Fibroblast of lung (primary cell): ENCODE data around the gene ADCYAP1R1. TPM values are rescaled to one million over a fixed set of nuclear protein-coding genes. Genes with fewer than 3 reads are reported as not detected.

Source experiments
- DNase-seq, 2 donors: peaks; one replicate each; pipeline versions ENCODE4 v3.0.0 to v3.0.0-alpha.2; 2010; ENCODE audit warnings: low read depth in 2 of 2
- H2AFZ ChIP-seq: 2 replicates; pipeline ENCODE4 v1.5.1; 2012; ENCODE audit warnings: low read length, control low read depth, inconsistent platforms
- H3K27ac ChIP-seq: 2 replicates; pipeline ENCODE4 v1.5.1; 2011; ENCODE audit warnings: low read length, control low read depth; ENCODE audit not compliant: insufficient read depth
- H3K27me3 ChIP-seq: 2 replicates; pipeline ENCODE4 v1.5.1; 2011; ENCODE audit warnings: mild to moderate bottlenecking, low read length; ENCODE audit not compliant: control insufficient read depth, insufficient read depth
- H3K36me3 ChIP-seq: 2 replicates; pipeline ENCODE4 v1.5.1; 2011; ENCODE audit warnings: low read length; ENCODE audit not compliant: control insufficient read depth, insufficient read depth
- H3K4me1 ChIP-seq: 2 replicates; pipeline ENCODE4 v1.5.1; 2011; ENCODE audit warnings: low read length; ENCODE audit not compliant: control insufficient read depth, insufficient read depth; ENCODE audit errors: extremely low read depth
- H3K4me2 ChIP-seq: 2 replicates; pipeline ENCODE4 v1.5.1; 2011; ENCODE audit warnings: low read length, control low read depth; ENCODE audit not compliant: insufficient read depth; ENCODE audit errors: extremely low read depth
- H3K4me3 ChIP-seq, 4 experiments: fragments of 200-600 bp in 1 of 4; sonication (generic) in 1 of 4; replicated peaks in 1 of 4; 2 replicates each; pipeline ENCODE4 v1.5.1; 2011 to 2016; ENCODE audit warnings: low read length in 4 of 4, low read depth in 3 of 4, mild to moderate bottlenecking in 3 of 4, control low read depth in 2 of 4, inconsistent platforms in 1 of 4, mixed read lengths in 1 of 4; ENCODE audit not compliant: insufficient read depth in 1 of 4; ENCODE audit errors: control extremely low read depth in 1 of 4
- H3K79me2 ChIP-seq: 2 replicates; pipeline ENCODE4 v1.5.1; 2012; ENCODE audit warnings: mild to moderate bottlenecking, low read length, inconsistent platforms; ENCODE audit not compliant: control insufficient read depth, insufficient read depth
- H3K9ac ChIP-seq: 2 replicates; pipeline ENCODE4 v1.5.1; 2011; ENCODE audit warnings: mild to moderate bottlenecking, low read length, control low read depth; ENCODE audit not compliant: insufficient read depth
- H3K9me3 ChIP-seq: 2 replicates; pipeline ENCODE4 v1.5.1; 2012; ENCODE audit warnings: low read depth, low read length; ENCODE audit not compliant: control insufficient read depth, insufficient read depth
- H4K20me1 ChIP-seq: 2 replicates; pipeline ENCODE4 v1.5.1; 2011; ENCODE audit warnings: low read length; ENCODE audit not compliant: control insufficient read depth, insufficient read depth; ENCODE audit errors: extremely low read depth
- CTCF ChIP-seq, 2 donors: IDR thresholded peaks in 1 of 2; conservative IDR thresholded peaks in 1 of 2; 1 replicate in 1 of 2; 2 replicates in 1 of 2; pipeline ENCODE4 v1.5.1; 2011 to 2012; ENCODE audit warnings: low read length in 2 of 2, control low read depth in 1 of 2, inconsistent platforms in 1 of 2, low read depth in 1 of 2, mild to moderate bottlenecking in 1 of 2
- EZH2 ChIP-seq: IDR thresholded peaks from 2 replicates; pipeline ENCODE4 v1.5.1; 2012; ENCODE audit warnings: low read length, control low read depth, mild to moderate bottlenecking; ENCODE audit errors: missing control alignments
- polyA plus RNA-seq, 2 donors: library from polyadenylated mRNA; depleted of rRNA in 1 of 2; stranded (reverse) in 1 of 2; unstranded in 1 of 2; fragments of >200 nt; gene quantifications; 2 replicates each; pipeline ENCODE4 v1.2.1, GENCODE V29; 2011 to 2012; ENCODE audit warnings: missing spikeins in 1 of 2
- total RNA-seq: library from RNA; depleted of rRNA; stranded (reverse); fragments of >200 nt; gene quantifications from 2 replicates; pipeline ENCODE4 v1.2.1, GENCODE V29; 2014

Gene ADCYAP1R1
- total and polyA plus RNA-seq, 2 donors (not counting 1 experiment from before 2014, with no cell fraction given): not detected

GRCh38 chr7:31073326-31074119, 21.4 kb downstream of the ADCYAP1R1 start:
- Histone ChIP-seq H3K79me2 (no peaks in the 10 kb centered on the region), H3K4me2 (no peak overlapping the region), H3K27ac (no peak overlapping the region), H3K4me1 (no peaks in the 10 kb centered on the region), H3K4me3 (no peak overlapping the region), H3K9me3 (no peaks in the 10 kb centered on the region), H3K27me3 (no peaks in the 10 kb centered on the region), H2AFZ (no peak overlapping the region), H4K20me1 (no peaks in the 10 kb centered on the region), H3K9ac (no peak overlapping the region), H3K36me3 (no peaks in the 10 kb centered on the region)
- TF ChIP-seq CTCF (conservative IDR thresholded peaks at IDR 0.05 in 1 of 2, IDR thresholded peaks at IDR 0.05 in 1 of 2; ENCODE audit: low read depth in 1 of 2, low read length in 2 of 2) (no peak), EZH2 (no peak)
- no peak for DNase-seq

- H3K9ac ChIP-seq: no peak overlapping the region
- peak in 1 of 2 donors; percentile 31 for DNase-seq
- TF ChIP-seq EZH2 (no peak), CTCF (conservative IDR thresholded peaks at IDR 0.05 in 1 of 2, IDR thresholded peaks at IDR 0.05 in 1 of 2; ENCODE audit: low read depth in 1 of 2, low read length in 2 of 2) (no peak)
- no peaks in the 10 kb centered on the region for H4K20me1 ChIP-seq
- no peaks in the 10 kb centered on the region for H3K79me2 ChIP-seq
- H3K27me3 ChIP-seq: no peaks in the 10 kb centered on the region
- no peaks in the 10 kb centered on the region for H3K4me1 ChIP-seq
- H3K9me3 ChIP-seq: no peaks in the 10 kb centered on the region
- H2AFZ ChIP-seq: no peak overlapping the region
- H3K36me3 ChIP-seq: no peaks in the 10 kb centered on the region
- H3K4me3 ChIP-seq: no peak overlapping the region
- H3K27ac ChIP-seq: no peak overlapping the region
- no peak overlapping the region for H3K4me2 ChIP-seq
Observed at GRCh38 chr7:31074120-31074383, 21.9 kb downstream of the ADCYAP1R1 start.

- H4K20me1 ChIP-seq: no peaks in the 10 kb centered on the region
- no peaks in the 10 kb centered on the region for H3K27me3 ChIP-seq
- H3K79me2 ChIP-seq: no peaks in the 10 kb centered on the region
- no peaks in the 10 kb centered on the region for H3K9me3 ChIP-seq
- no peak overlapping the region for H2AFZ ChIP-seq
- no peaks in the 10 kb centered on the region for H3K36me3 ChIP-seq
- H3K4me3 ChIP-seq: no peak overlapping the region
- TF ChIP-seq EZH2: no peak
- TF ChIP-seq CTCF (conservative IDR thresholded peaks at IDR 0.05 in 1 of 2, IDR thresholded peaks at IDR 0.05 in 1 of 2; ENCODE audit: low read depth in 1 of 2, low read length in 2 of 2): no peak
- H3K9ac ChIP-seq: no peak overlapping the region
- H3K4me2 ChIP-seq: no peak overlapping the region
- no peaks in the 10 kb centered on the region for H3K4me1 ChIP-seq
- no peak for DNase-seq
- no peak overlapping the region for H3K27ac ChIP-seq
Observed at GRCh38 chr7:31074403-31075085, 22.4 kb downstream of the ADCYAP1R1 start.
